Endothelial cell of umbilical vein (primary cell): ENCODE measurements around the gene LMNB1. TPM values are rescaled to one million over a fixed set of nuclear protein-coding genes. Genes with fewer than 3 reads are reported as not detected.

Experiments
- BruUV-seq: library from RNA; stranded (reverse); fragments of 400-500 nt; replicated peaks from 2 replicates; lab custom pipeline; 2021; lab: Mats Ljungman, UMichigan
- CTCF ChIA-PET: fragments of 300-600, 350-600 bp; sonication (Branson Sonifier 250); formaldehyde crosslinking; loops from one replicate; lab custom pipeline; 2021; ENCODE audit warnings: antibody characterized with exemption, inconsistent platforms; lab: Charles Lee
- POLR2A ChIA-PET: fragments of 300-600, 350-600 bp; sonication (Branson Sonifier 250); formaldehyde crosslinking; loops from one replicate; lab custom pipeline; 2021; ENCODE audit warnings: antibody characterized with exemption, inconsistent platforms; lab: Charles Lee
- DNase-seq: peaks from one replicate; pipeline ENCODE4 v3.0.0-alpha.2; 2011; ENCODE audit warnings: low read depth, low spot score
- FAIRE-seq: peaks from 2 replicates; lab custom pipeline; 2011; peaks lifted over from hg19 to GRCh38; lab: Jason Lieb, UNC
- H2AFZ ChIP-seq: 2 replicates; pipeline ENCODE4 v1.6.0; 2012; ENCODE audit warnings: low read depth, low read length, control low read depth, inconsistent platforms
- H3K27ac ChIP-seq: 2 replicates; pipeline ENCODE4 v1.5.1; 2011; ENCODE audit warnings: low read depth, mild to moderate bottlenecking, control low read depth, low read length, moderate library complexity; ENCODE audit not compliant: insufficient read depth
- H3K27me3 ChIP-seq, 2 experiments: 2 replicates each; pipeline versions ENCODE4 v1.6.0 to v1.6.1; 2011; ENCODE audit warnings: low read length in 2 of 2, mixed read lengths in 1 of 2; ENCODE audit not compliant: control insufficient read depth in 2 of 2, insufficient read depth in 2 of 2
- H3K36me3 ChIP-seq, 2 experiments: 2 replicates in 1 of 2; 3 replicates in 1 of 2; pipeline ENCODE4 v1.5.1; 2011; ENCODE audit warnings: low read length in 2 of 2, mild to moderate bottlenecking in 1 of 2, moderate library complexity in 1 of 2; ENCODE audit not compliant: control insufficient read depth in 2 of 2, insufficient read depth in 2 of 2; ENCODE audit errors: extremely low read depth in 1 of 2
- H3K4me1 ChIP-seq: 3 replicates; pipeline ENCODE4 v1.5.1; 2011; ENCODE audit warnings: mild to moderate bottlenecking, low read length; ENCODE audit not compliant: control insufficient read depth, insufficient read depth; ENCODE audit errors: extremely low read depth
- H3K4me2 ChIP-seq: 2 replicates; pipeline ENCODE4 v1.6.1; 2011; ENCODE audit warnings: low read length, control low read depth, mixed read lengths; ENCODE audit not compliant: insufficient read depth
- H3K4me3 ChIP-seq, 3 experiments: fragments of 200-600 bp in 1 of 3; sonication (generic), shearing (Covaris generic) in 1 of 3; replicated peaks in 1 of 3; 2 replicates each; pipeline ENCODE4 v1.5.1; 2011 to 2016; ENCODE audit warnings: control low read depth in 3 of 3, low read length in 3 of 3, mild to moderate bottlenecking in 2 of 3, inconsistent platforms in 1 of 3, low read depth in 1 of 3, moderate library complexity in 1 of 3; ENCODE audit not compliant: insufficient read depth in 1 of 3
- H3K79me2 ChIP-seq: 2 replicates; pipeline ENCODE4 v1.6.0; 2012; ENCODE audit warnings: low read length, inconsistent platforms; ENCODE audit not compliant: control insufficient read depth, insufficient read depth
- H3K9ac ChIP-seq: replicated peaks from 2 replicates; pipeline ENCODE3; 2011; ENCODE audit warnings: low read length, control low read depth; ENCODE audit not compliant: insufficient read depth; ENCODE audit errors: extremely low read depth
- H3K9me1 ChIP-seq: replicated peaks from 3 replicates; pipeline ENCODE4 v1.6.0; 2011; ENCODE audit warnings: mild to moderate bottlenecking, low read length; ENCODE audit not compliant: control insufficient read depth, insufficient read depth; ENCODE audit errors: extremely low read depth
- H3K9me3 ChIP-seq: replicated peaks from 2 replicates; pipeline ENCODE4 v1.5.1; 2012; ENCODE audit warnings: low read length, inconsistent platforms; ENCODE audit not compliant: control insufficient read depth, insufficient read depth
- H4K20me1 ChIP-seq: replicated peaks from 2 replicates; pipeline ENCODE3; 2011; ENCODE audit warnings: mild to moderate bottlenecking, low read length; ENCODE audit not compliant: control insufficient read depth, insufficient read depth; ENCODE audit errors: extremely low read depth
- CTCF ChIP-seq, 2 donors: IDR thresholded peaks; 1 replicate in 1 of 2; 2 replicates in 1 of 2; pipeline ENCODE4 v1.5.1; 2011; ENCODE audit warnings: low read length in 2 of 2, mild to moderate bottlenecking in 2 of 2, moderate library complexity in 2 of 2, control low read depth in 1 of 2, inconsistent platforms in 1 of 2, low read depth in 1 of 2; ENCODE audit not compliant: insufficient read depth in 1 of 2; ENCODE audit errors: extremely low read depth in 1 of 2
- FOS ChIP-seq: IDR thresholded peaks from 2 replicates; pipeline ENCODE4 v1.6.1; 2011; ENCODE audit warnings: mild to moderate bottlenecking, low read length, moderate library complexity, borderline replicate concordance; ENCODE audit not compliant: insufficient read depth
- GATA2 ChIP-seq: IDR thresholded peaks from 2 replicates; pipeline ENCODE4 v1.7.0; 2011; ENCODE audit warnings: low read depth, mild to moderate bottlenecking, moderate library complexity, mixed read lengths, low read length; ENCODE audit not compliant: insufficient read length, insufficient read depth
- JUN ChIP-seq: IDR thresholded peaks from 2 replicates; pipeline ENCODE4 v1.6.1; 2011; ENCODE audit warnings: borderline replicate concordance, low read depth; ENCODE audit not compliant: insufficient read length, insufficient read depth
- POLR2A ChIP-seq: IDR thresholded peaks from 2 replicates; pipeline ENCODE4 v1.6.1; 2012; ENCODE audit warnings: low read depth, mild to moderate bottlenecking, control low read depth, low read length
- POLR2AphosphoS5 ChIP-seq: IDR thresholded peaks from 2 replicates; pipeline ENCODE4 v1.6.1; 2012; ENCODE audit warnings: low read depth, mild to moderate bottlenecking, control low read depth, low read length, moderate library complexity; ENCODE audit not compliant: insufficient read depth
- dilution Hi-C: fragments of 300-500 bp; cut with MboI; formaldehyde crosslinking; loops from one replicate; pipeline ENCODE4 v1.15.0; 2019; ENCODE audit warnings: low sequenced_read_pairs; ENCODE audit not compliant: extremely low pct_ligation_motif_present
- intact Hi-C: fragments of 100-400 bp; cut with micrococcal nuclease; formaldehyde crosslinking; loops from one replicate; pipeline ENCODE4 v1.10.0; 2022
- polyA plus RNA-seq, 4 experiments: library from polyadenylated mRNA; depleted of rRNA in 3 of 4; stranded (reverse) in 3 of 4; unstranded in 1 of 4; fragments of >200 nt; gene quantifications; 2 replicates each; pipeline versions ENCODE4 v1.2.1 to v1.2.3, GENCODE V29; 2011 to 2012; ENCODE audit warnings: missing spikeins in 1 of 4
- small RNA-seq: library from RNA; depleted of rRNA; stranded (forward); fragments of <200 nt; gene quantifications from one replicate; pipeline ENCODE3, GENCODE V24; 2012; ENCODE audit warnings: low replicate concordance, low read depth; ENCODE audit not compliant: insufficient read depth, insufficient read length
- total RNA-seq: library from RNA; stranded (reverse); gene quantifications from 2 replicates; pipeline ENCODE4 v1.2.3, GENCODE V29; 2021
- TF ChIP-seq, protein P1 (sequence below): IDR thresholded peaks from 2 replicates; pipeline ENCODE4 v1.6.1; 2011; ENCODE audit not compliant: insufficient read depth, insufficient read length

LMNB1 gene
- total and polyA plus RNA-seq, 2 donors (not counting 3 experiments of a cell fraction or from before 2014, with no cell fraction given): 45.2 to 144 TPM

GRCh38 chr5:126884269-126884819 is 107.4 kb downstream of the LMNB1 start:
- Histone ChIP-seq H4K20me1 (no peaks in the 10 kb centered on the region), H2AFZ (no peak overlapping the region), H3K27ac (peak overlapping the region; percentile 71), H3K4me1 (peaks cover 18% of the 10 kb centered on the region), H3K4me2 (peak overlapping the region; percentile 29), H3K9ac (peak overlapping the region; percentile 19), H3K9me1 (no peaks in the 10 kb centered on the region), H3K79me2 (no peaks in the 10 kb centered on the region), H3K9me3 (no peaks in the 10 kb centered on the region), H3K27me3 (no peaks in the 10 kb centered on the region), H3K36me3 (no peaks in the 10 kb centered on the region), H3K4me3 (no peak overlapping the region)
- no TSS peak for BruUV-seq
- intact Hi-C loops: no loop called here
- dilution Hi-C loops: no loop called here
- POLR2A ChIA-PET: no interaction called here
- CTCF ChIA-PET: interaction anchor here (1.0 kb wide), 2 partner anchors 19 to 47 kb away, joined by 4 read pairs; no protein-coding TSS in a partner anchor
- TF ChIP-seq CTCF (IDR thresholded peaks at IDR 0.05; ENCODE audit: extremely low read depth in 1 of 2, insufficient read depth in 1 of 2, low read depth in 1 of 2, low read length in 2 of 2): no peak
- peak; percentile 99 for TF ChIP-seq GATA2
- TF ChIP-seq FOS: peak; percentile 99
- TF ChIP-seq POLR2A: peak; percentile 63
- peak; percentile 83 for TF ChIP-seq JUN
- TF ChIP-seq POLR2AphosphoS5: peak; percentile 96
- TF ChIP-seq, protein P1, sequence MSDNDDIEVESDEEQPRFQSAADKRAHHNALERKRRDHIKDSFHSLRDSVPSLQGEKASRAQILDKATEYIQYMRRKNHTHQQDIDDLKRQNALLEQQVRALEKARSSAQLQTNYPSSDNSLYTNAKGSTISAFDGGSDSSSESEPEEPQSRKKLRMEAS: no peak
- FAIRE-seq (peak; percentile 92), DNase-seq (peak; percentile 93)

Small RNAs within 50 kb of the gene (small RNA-seq; reads per million reads assigned to genes)
- not detected for gene RNU6-752P

Other genes with a start within 250 kb of the LMNB1 start
- gene ALDH7A1, start 181.9 kb upstream of the LMNB1 start, total RNA-seq: 75.7 and 103 TPM in 2 replicates
- gene ALDH7A1, start 181.9 kb upstream of the LMNB1 start, polyA plus RNA-seq: 30.1 and 43.6 TPM in 2 replicates
- 48.2 and 51.2 TPM in 2 replicates for gene PHAX, start 176.2 kb upstream of the LMNB1 start, total RNA-seq
- gene PHAX, start 176.2 kb upstream of the LMNB1 start, polyA plus RNA-seq: 22.6 and 33.0 TPM in 2 replicates